HG03571 (cell line): ENCODE data around the gene CALN1.

Experiments
- ATAC-seq: cut with Tn5 transposase; IDR thresholded peaks from one replicate; pipeline ENCODE4 v1.9.1; 2021; ENCODE audit not compliant: unreplicated experiment

CALN1 gene

GRCh38 chr7:72055426-72055825, 356.7 kb downstream of the CALN1 start:
- ATAC-seq, result no peak

GRCh38 chr7:72053292-72053691, 358.8 kb downstream of the CALN1 start:
- ATAC-seq, result no peak

- ATAC-seq, result no peak
These were observed 363.7 kb downstream of the CALN1 start for GRCh38 chr7:72048420-72048819.

GRCh38 chr7:72042855-72043254, 369.3 kb downstream of the CALN1 start:
- no peak for ATAC-seq

- ATAC-seq, result no peak
These were observed 371.5 kb downstream of the CALN1 start for GRCh38 chr7:72040641-72041040.

GRCh38 chr7:72039460-72039859, 372.7 kb downstream of the CALN1 start:
- no peak for ATAC-seq

GRCh38 chr7:72038022-72038732, 374.0 kb downstream of the CALN1 start:
- no peak for ATAC-seq

- no peak for ATAC-seq
These were observed 374.6 kb downstream of the CALN1 start for GRCh38 chr7:72037516-72037915.

- ATAC-seq, result no peak
These were observed 376.9 kb downstream of the CALN1 start for GRCh38 chr7:72035266-72035665.

- ATAC-seq, result no peak
These were observed 379.2 kb downstream of the CALN1 start for GRCh38 chr7:72032934-72033333.

GRCh38 chr7:72030994-72031667, 381.0 kb downstream of the CALN1 start:
- ATAC-seq, result no peak

- no peak for ATAC-seq
These were observed 383.9 kb downstream of the CALN1 start for GRCh38 chr7:72028267-72028666.

- no peak for ATAC-seq
These were observed 386.7 kb downstream of the CALN1 start for GRCh38 chr7:72025381-72025960.

- ATAC-seq, result no peak
These were observed 388.2 kb downstream of the CALN1 start for GRCh38 chr7:72023926-72024325.

- no peak for ATAC-seq
These were observed 390.4 kb downstream of the CALN1 start for GRCh38 chr7:72021716-72022115.

GRCh38 chr7:72020311-72020710, 391.8 kb downstream of the CALN1 start:
- no peak for ATAC-seq

GRCh38 chr7:72019436-72019835, 392.7 kb downstream of the CALN1 start:
- no peak for ATAC-seq

- ATAC-seq, result no peak
These were observed 394.4 kb downstream of the CALN1 start for GRCh38 chr7:72017756-72018155.

GRCh38 chr7:72016574-72016973, 395.6 kb downstream of the CALN1 start:
- ATAC-seq, result no peak

GRCh38 chr7:72015136-72015535, 397.0 kb downstream of the CALN1 start:
- no peak for ATAC-seq

- ATAC-seq, result no peak
These were observed 405.1 kb downstream of the CALN1 start for GRCh38 chr7:72007018-72007417.

- ATAC-seq, result no peak
These were observed 408.9 kb downstream of the CALN1 start for GRCh38 chr7:72003236-72003635.
